Posterior cingulate gyrus (tissue), 11 donors: ENCODE data around the gene TMEM238L.

Source experiments
- DNase-seq, 10 donors: peaks; one replicate each; pipeline versions ENCODE4 v3.0.0 to v3.0.0-alpha.2; 2020 to 2021; ENCODE audit warnings: mixed read lengths in 3 of 10
- intact Hi-C: fragments of 100-400 bp; cut with DNase I; formaldehyde crosslinking; loops from one replicate; pipeline ENCODE4 v1.15.1; 2023

TMEM238L gene

GRCh38 chr17:10803830-10804475 lies at the start of gene TMEM238L:
TSS of gene TMEM238L (minus strand) at chr17:10804099. CDS start at chr17:10803963, 136 bp downstream.
- no peak for DNase-seq
- intact Hi-C loops = no loop called here

- peak in 1 of 10 donors; percentile 46 for DNase-seq
- intact Hi-C loops = loop anchor here (5.0 kb wide), 1 partner anchor 199 kb away; no protein-coding TSS in a partner anchor
Measured at GRCh38 chr17:10846636-10847035, 42.7 kb upstream of the TMEM238L start.

- intact Hi-C loops = loop anchor here (2.0 to 5.0 kb wide), 2 partner anchors 109 to 198 kb away; no protein-coding TSS in a partner anchor
- no peak for DNase-seq
Measured at GRCh38 chr17:10845388-10845751, 41.5 kb upstream of the TMEM238L start.

- DNase-seq = peak; percentile 44 to 94 (median 66)
- intact Hi-C loops = loop anchor here (2.0 to 5.0 kb wide), 2 partner anchors 108 to 198 kb away; no protein-coding TSS in a partner anchor
Measured at GRCh38 chr17:10844621-10845387, 40.9 kb upstream of the TMEM238L start.

GRCh38 chr17:10843811-10844210 lies 39.9 kb upstream of the TMEM238L start:
- no peak for DNase-seq
- intact Hi-C loops = loop anchor here (2.0 kb wide), 1 partner anchor 107 kb away; no protein-coding TSS in a partner anchor

GRCh38 chr17:10842658-10843057 lies 38.8 kb upstream of the TMEM238L start:
- DNase-seq = peak in 7 of 10 donors; percentile 30 to 87 (median 47)
- intact Hi-C loops = no loop called here

- DNase-seq = no peak
- intact Hi-C loops = no loop called here
Measured at GRCh38 chr17:10838682-10839081, 34.8 kb upstream of the TMEM238L start.

GRCh38 chr17:10837921-10838320 lies 34.0 kb upstream of the TMEM238L start, which contains the start of gene PIRT:
TSS of gene PIRT (minus strand) at chr17:10838087. CDS start at chr17:10825645, 12,442 bp downstream.
- no peak for DNase-seq
- intact Hi-C loops = no loop called here

GRCh38 chr17:10836966-10837590 lies 33.2 kb upstream of the TMEM238L start:
- intact Hi-C loops = no loop called here
- DNase-seq = peak in 1 of 10 donors; percentile 57

- intact Hi-C loops = no loop called here
- DNase-seq = no peak
Measured at GRCh38 chr17:10836145-10836544, 32.2 kb upstream of the TMEM238L start.

- intact Hi-C loops = no loop called here
- DNase-seq = no peak
Measured at GRCh38 chr17:10831696-10832095, 27.8 kb upstream of the TMEM238L start.

GRCh38 chr17:10827898-10828552 lies 24.1 kb upstream of the TMEM238L start:
- DNase-seq = no peak
- intact Hi-C loops = no loop called here

GRCh38 chr17:10824874-10825273 lies 21.0 kb upstream of the TMEM238L start:
- intact Hi-C loops = no loop called here
- no peak for DNase-seq

- intact Hi-C loops = no loop called here
- peak in 2 of 10 donors; percentile 4 to 9 for DNase-seq
Measured at GRCh38 chr17:10821770-10822169, 17.9 kb upstream of the TMEM238L start.

- no peak for DNase-seq
- intact Hi-C loops = no loop called here
Measured at GRCh38 chr17:10821054-10821453, 17.2 kb upstream of the TMEM238L start.

- intact Hi-C loops = no loop called here
- DNase-seq = peak in 1 of 10 donors; percentile 24
Measured at GRCh38 chr17:10815319-10815718, 11.4 kb upstream of the TMEM238L start.

GRCh38 chr17:10814075-10814474 lies 10.2 kb upstream of the TMEM238L start:
- no peak for DNase-seq
- intact Hi-C loops = no loop called here

- intact Hi-C loops = no loop called here
- DNase-seq = peak in 1 of 10 donors; percentile 21
Measured at GRCh38 chr17:10812674-10813073, 8.8 kb upstream of the TMEM238L start.

- intact Hi-C loops = no loop called here
Measured at GRCh38 chr17:10809605-10810004, 5.7 kb upstream of the TMEM238L start.

GRCh38 chr17:10807704-10808128 lies 3.8 kb upstream of the TMEM238L start:
- DNase-seq = no peak
- intact Hi-C loops = no loop called here

More at GRCh38 chr17:10809605-10810004, 5.7 kb upstream of the TMEM238L start:
- no peak for DNase-seq
